GM13976 (cell line): ENCODE results near the gene DEDD.
"Not testable (repeated sequence)": the region's sequence is repeated elsewhere in the genome, so short reads cannot be mapped to it uniquely, and the experiment has no call there.

Experiments
- DNase-seq: peaks from one replicate; pipeline ENCODE4 v3.0.0; 2012; ENCODE audit warnings: low spot score
- CTCF ChIP-seq: IDR thresholded peaks from 2 replicates; pipeline ENCODE4 v1.5.1; 2012; ENCODE audit warnings: borderline replicate concordance, mild to moderate bottlenecking; ENCODE audit not compliant: insufficient read depth; ENCODE audit errors: extremely low read depth, missing control alignments, control extremely low read depth
- in situ Hi-C: fragments of 300-500 bp; cut with MboI; formaldehyde crosslinking; loops from one replicate; pipeline ENCODE4 v1.12.0; 2022; ENCODE audit warnings: low sequenced_read_pairs, mixed read lengths, inconsistent platforms; ENCODE audit not compliant: unreplicated experiment

DEDD gene

GRCh38 chr1:161119092-161119903 is 13.2 kb downstream of the DEDD start:
- no peak for TF ChIP-seq CTCF
- in situ Hi-C loops, result no loop called here
- peak; percentile 75 for DNase-seq

GRCh38 chr1:161117759-161118581 is 14.5 kb downstream of the DEDD start, which contains the start of the genes NIT1 and PFDN2:
Gene NIT1 (plus strand): TSS chr1:161118105. CDS start chr1:161118177, 72 bp downstream.
Gene PFDN2 (minus strand): TSS chr1:161118037. CDS start chr1:161118026, 11 bp downstream.
- peak; percentile 94 for DNase-seq
- in situ Hi-C loops, result no loop called here
- no peak for TF ChIP-seq CTCF

DNA sequence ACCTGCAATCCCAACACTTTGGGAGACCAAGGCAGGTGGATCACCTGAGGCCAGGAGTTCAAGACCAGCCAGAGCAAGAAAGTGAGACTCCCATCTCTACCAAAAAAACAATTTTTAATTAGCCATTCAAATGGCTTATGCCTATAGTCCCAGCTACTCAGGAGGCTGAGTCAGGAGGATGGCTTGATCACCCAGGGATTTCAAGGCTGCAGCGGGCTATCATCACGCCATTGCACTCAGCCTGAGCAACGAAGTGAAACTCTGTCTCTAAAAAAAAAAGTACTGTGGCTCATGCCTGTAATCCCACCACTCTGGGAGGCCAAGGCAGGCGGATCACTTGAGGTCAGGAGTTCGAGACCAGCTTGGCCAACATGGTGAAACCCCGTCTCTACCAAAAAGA is 16.5 kb downstream of the DEDD start:
- DNase-seq, in situ Hi-C loops: not testable (repeated sequence)

- no peak for DNase-seq
- in situ Hi-C loops, result no loop called here
- TF ChIP-seq CTCF, result no peak
These were observed 17.2 kb downstream of the DEDD start for GRCh38 chr1:161115132-161115711.

DNA sequence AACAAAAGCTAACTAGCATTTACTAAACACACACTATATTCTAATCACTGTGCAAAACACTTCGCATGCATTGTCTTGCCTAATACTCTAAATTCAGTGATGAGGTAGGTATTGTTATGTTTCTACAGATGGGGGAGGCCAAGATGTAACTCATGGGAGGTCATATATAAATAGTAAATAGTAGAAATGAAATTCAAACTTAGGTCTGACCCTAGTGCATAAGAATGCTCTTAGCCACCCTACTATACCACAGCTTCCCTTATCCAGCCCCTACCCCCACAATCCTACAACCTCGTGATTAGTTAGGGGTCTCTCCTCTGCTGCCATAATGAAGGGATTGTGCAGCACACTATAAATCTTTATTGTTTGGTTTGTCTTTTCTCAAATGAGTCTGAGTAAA is 17.9 kb downstream of the DEDD start:
- in situ Hi-C loops, result no loop called here
- TF ChIP-seq CTCF, result no peak
- DNase-seq, result no peak

DNA sequence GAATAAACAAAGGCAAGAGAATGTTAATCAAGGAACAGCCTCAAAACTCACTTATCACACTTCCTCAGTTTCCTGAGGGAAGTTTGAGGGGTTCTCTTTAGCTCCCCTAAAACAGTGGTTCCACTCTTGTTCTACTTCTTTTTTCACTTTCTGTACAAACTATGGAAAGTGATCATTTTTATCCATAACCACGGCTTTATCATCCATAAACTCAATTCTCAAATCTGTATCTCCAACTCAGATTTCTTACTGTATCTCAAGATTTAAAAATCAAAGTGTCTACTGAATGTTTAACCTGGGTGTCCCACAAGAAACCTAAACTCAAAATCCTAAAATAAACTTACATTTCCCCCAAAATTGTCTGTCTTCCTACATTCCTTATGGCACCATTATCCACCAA is 18.6 kb downstream of the DEDD start:
- DNase-seq, result no peak
- in situ Hi-C loops, result no loop called here
- no peak for TF ChIP-seq CTCF
